ENCODE data around the gene PCNX3. TPM values are rescaled to one million over a fixed set of nuclear protein-coding genes. Genes with fewer than 3 reads are reported as not detected.

The PCNX3 gene
- total and polyA plus RNA-seq, 2 of the 13 experiments (the other 11 are each of a cell fraction or from before 2014, with no cell fraction given): 16.2 to 23.0 TPM

DNA sequence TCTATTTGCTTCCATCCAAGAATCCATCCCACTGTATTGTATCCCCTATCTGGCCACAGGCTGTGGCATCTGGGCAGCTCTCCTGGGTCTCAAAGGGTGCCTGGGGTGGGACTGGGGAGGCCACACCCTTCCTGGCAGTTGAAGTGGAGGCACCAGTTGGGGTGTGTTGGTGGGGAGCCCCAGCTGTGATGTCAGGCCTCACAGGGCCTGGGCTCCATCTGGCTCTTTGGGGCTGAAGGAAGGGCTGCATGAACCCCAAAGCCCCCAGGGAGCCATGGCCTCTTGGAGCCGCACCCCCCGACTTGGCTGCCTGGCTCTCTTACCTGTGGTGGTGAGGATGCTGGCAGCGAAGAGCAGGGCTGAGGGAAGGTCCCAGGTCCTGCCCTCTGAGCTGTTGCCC lies 20.4 kb upstream of the PCNX3 start:
- DNase-seq (ENCODE audit: low spot score): no peak
- no peak overlapping the region for H3K4me2 ChIP-seq (ENCODE audit: low read depth, low read length)
- H2AFZ ChIP-seq (ENCODE audit: low read length): no peak overlapping the region
- H3K9ac ChIP-seq (ENCODE audit: insufficient read depth, low read depth, low read length): no peak overlapping the region
- H3K36me3 ChIP-seq (replicated peaks in 1 of 2; ENCODE audit: control insufficient read depth in 1 of 2, insufficient read depth in 2 of 2, low read length in 2 of 2): peaks cover 14 to 18% of the 10 kb centered on the region in 2 experiments; a peak in 4 of 5 replicates
- H3K4me3 ChIP-seq (replicated peaks in 1 of 3; ENCODE audit: insufficient read depth in 1 of 3, low read depth in 2 of 3, low read length in 3 of 3): no peak overlapping the region
- in situ Hi-C loops (cut with HindIII; ENCODE audit: extremely low pct_ligation_motif_present, low pct_unique_long_range_greater_than_20kb) (no loop called here), intact Hi-C loops (cut with micrococcal nuclease; ENCODE audit: unreplicated experiment) (no loop called here)
- 94% methylated on average over 3 of the region's 3 CpGs for WGBS (ENCODE audit: low lambda C conversion rate)
- H3K79me2 ChIP-seq (ENCODE audit: insufficient read depth, low read length): no peaks in the 10 kb centered on the region
- no peak for TF ChIP-seq PLRG1 (conservative IDR thresholded peaks at IDR 0.05)
- TF ChIP-seq KDM2A (CRISPR knock-in tag; IDR thresholded peaks at IDR 0.05; ENCODE audit: borderline replicate concordance, low read depth): peak; percentile 9; the same call in 1 of the 2 replicates
- BruUV-seq (replicated peaks): no TSS peak
- CTCF ChIA-PET (ENCODE audit: low intra/inter-chr PET ratio, low total read pairs): no interaction called here
- no peak for FAIRE-seq
- 0 out of 2 replicates have a peak, but pooled peaks cover 3% of the 10 kb centered on the region for H4K20me1 ChIP-seq (ENCODE audit: insufficient read depth, low read length)
- H3K9me3 ChIP-seq (ENCODE audit: low read length): no peaks in the 10 kb centered on the region
- H3K27me3 ChIP-seq (ENCODE audit: control insufficient read depth in 1 of 2, insufficient read depth in 2 of 2, low read length in 2 of 2): no peaks in the 10 kb centered on the region
- POLR2A ChIA-PET: interaction anchor here (1.3 to 1.7 kb wide), 4 partner anchors 9 to 17 kb away, joined by 4 to 7 read pairs (median 4); no protein-coding TSS in a partner anchor
- H3K27ac ChIP-seq (ENCODE audit: extremely low read length, insufficient read depth, low read length): no peak overlapping the region
- H3K4me1 ChIP-seq (ENCODE audit: insufficient read depth, low read length): no peaks in the 10 kb centered on the region
- ATAC-seq: peak; percentile 8

DNA sequence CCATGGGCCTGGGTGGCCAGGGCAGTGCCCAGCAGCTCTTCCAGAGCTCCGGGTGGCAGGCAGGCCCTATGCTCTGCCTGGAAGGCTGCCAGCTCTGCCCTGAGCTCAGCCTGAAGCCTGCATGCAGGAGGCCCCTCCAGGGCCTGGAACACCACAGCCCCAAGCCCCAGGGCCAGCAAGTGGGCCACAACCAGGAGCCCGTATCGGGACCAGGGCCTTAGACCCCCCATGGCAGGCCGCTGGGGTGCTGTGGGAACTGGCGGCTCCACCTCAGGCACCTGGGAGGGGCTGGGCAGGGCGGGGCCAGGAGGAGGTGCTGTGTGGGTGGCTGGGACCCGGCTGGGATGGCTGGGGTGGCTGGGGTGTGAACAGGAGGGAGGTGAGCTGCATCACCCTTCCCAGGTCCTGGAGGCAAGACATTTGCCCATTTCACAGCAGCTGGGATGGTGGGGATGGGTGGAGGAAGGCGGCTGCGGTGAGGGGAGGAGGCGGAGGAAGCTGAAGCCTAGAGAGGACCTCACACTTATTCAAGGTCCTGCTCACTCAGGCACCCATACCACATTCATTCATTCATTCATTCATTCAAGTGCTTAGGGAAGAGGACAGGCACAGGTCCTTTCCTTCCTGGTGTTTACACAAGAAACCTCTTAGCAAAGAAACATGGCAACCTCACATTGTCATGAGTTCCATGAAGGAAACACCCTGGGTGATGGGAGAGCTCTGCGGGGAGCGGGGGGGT lies 19.9 kb upstream of the PCNX3 start, which contains the start of gene KCNK7:
KCNK7 (minus strand) TSS at position 258 of the 739 bp plus-strand sequence; CDS start at position 230, 28 bp downstream.
- no peaks in the 10 kb centered on the region for H3K4me1 ChIP-seq (ENCODE audit: insufficient read depth, low read length)
- POLR2A ChIA-PET: interaction anchor here (0.8 to 1.7 kb wide), 5 partner anchors 8 to 15 kb away, joined by 3 to 7 read pairs (median 4); no protein-coding TSS in a partner anchor
- H3K27ac ChIP-seq (ENCODE audit: extremely low read length, insufficient read depth, low read length): no peak within 1 kb of the TSS
- H3K4me2 ChIP-seq (ENCODE audit: low read depth, low read length): no peak within 1 kb of the TSS
- ATAC-seq: peak; percentile 12
- no peak for DNase-seq (ENCODE audit: low spot score)
- H3K4me3 ChIP-seq (replicated peaks in 1 of 3; ENCODE audit: insufficient read depth in 1 of 3, low read depth in 2 of 3, low read length in 3 of 3): no peak within 1 kb of the TSS
- H3K9ac ChIP-seq (ENCODE audit: insufficient read depth, low read depth, low read length): no peak within 1 kb of the TSS
- BruUV-seq (replicated peaks): no TSS peak
- H3K9me3 ChIP-seq (ENCODE audit: low read length): no peaks in the 10 kb centered on the region
- peaks cover 14 to 18% of the 10 kb centered on the region in 2 experiments; a peak in 4 of 5 replicates for H3K36me3 ChIP-seq (replicated peaks in 1 of 2; ENCODE audit: control insufficient read depth in 1 of 2, insufficient read depth in 2 of 2, low read length in 2 of 2)
- CTCF ChIA-PET (ENCODE audit: low intra/inter-chr PET ratio, low total read pairs): no interaction called here
- intact Hi-C loops (cut with micrococcal nuclease; ENCODE audit: unreplicated experiment) (no loop called here), in situ Hi-C loops (cut with HindIII; ENCODE audit: extremely low pct_ligation_motif_present, low pct_unique_long_range_greater_than_20kb) (no loop called here)
- FAIRE-seq: no peak
- WGBS (ENCODE audit: low lambda C conversion rate): 63% methylated on average over 11 of the region's 12 CpGs
- no peaks in the 10 kb centered on the region for H3K79me2 ChIP-seq (ENCODE audit: insufficient read depth, low read length)
- 0 out of 2 replicates have a peak, but pooled peaks cover 3% of the 10 kb centered on the region for H4K20me1 ChIP-seq (ENCODE audit: insufficient read depth, low read length)
- no peak within 1 kb of the TSS for H2AFZ ChIP-seq (ENCODE audit: low read length)
- H3K27me3 ChIP-seq (ENCODE audit: control insufficient read depth in 1 of 2, insufficient read depth in 2 of 2, low read length in 2 of 2): no peaks in the 10 kb centered on the region
- TF ChIP-seq IKZF1 (IDR thresholded peaks at IDR 0.05) (no peak), ZSCAN9 (CRISPR knock-in tag; IDR thresholded peaks at IDR 0.05; ENCODE audit: borderline replicate concordance) (no peak), TBX3 (IDR thresholded peaks at IDR 0.05; ENCODE audit: borderline replicate concordance) (no peak), AHR (CRISPR knock-in tag; IDR thresholded peaks at IDR 0.05) (no peak), ZNF34 (CRISPR knock-in tag; IDR thresholded peaks at IDR 0.05; ENCODE audit: borderline replicate concordance) (no peak), RBFOX2 (IDR thresholded peaks at IDR 0.05; ENCODE audit: low read depth, low read length) (peak; percentile 51; the same call in 1 of the 2 replicates), ZNF205 (CRISPR knock-in tag; IDR thresholded peaks at IDR 0.05) (no peak), ZNF672 (CRISPR knock-in tag; IDR thresholded peaks at IDR 0.05) (no peak), POLR2G (IDR thresholded peaks at IDR 0.05; ENCODE audit: low read depth, low read length) (0 out of 2 replicates have a peak, but pooled peaks have one; percentile 24), AGO2 (optimal IDR thresholded peaks at IDR 0.05; ENCODE audit: low read depth, low read length) (peak; percentile 80), ZFP36 (IDR thresholded peaks at IDR 0.05; ENCODE audit: borderline replicate concordance, low read depth, low read length, partially characterized antibody) (no peak), ATM (IDR thresholded peaks at IDR 0.05; ENCODE audit: borderline replicate concordance) (no peak), ZNF24 (IDR thresholded peaks at IDR 0.05) (peak; percentile 83)
- TF ChIP-seq, protein P1, sequence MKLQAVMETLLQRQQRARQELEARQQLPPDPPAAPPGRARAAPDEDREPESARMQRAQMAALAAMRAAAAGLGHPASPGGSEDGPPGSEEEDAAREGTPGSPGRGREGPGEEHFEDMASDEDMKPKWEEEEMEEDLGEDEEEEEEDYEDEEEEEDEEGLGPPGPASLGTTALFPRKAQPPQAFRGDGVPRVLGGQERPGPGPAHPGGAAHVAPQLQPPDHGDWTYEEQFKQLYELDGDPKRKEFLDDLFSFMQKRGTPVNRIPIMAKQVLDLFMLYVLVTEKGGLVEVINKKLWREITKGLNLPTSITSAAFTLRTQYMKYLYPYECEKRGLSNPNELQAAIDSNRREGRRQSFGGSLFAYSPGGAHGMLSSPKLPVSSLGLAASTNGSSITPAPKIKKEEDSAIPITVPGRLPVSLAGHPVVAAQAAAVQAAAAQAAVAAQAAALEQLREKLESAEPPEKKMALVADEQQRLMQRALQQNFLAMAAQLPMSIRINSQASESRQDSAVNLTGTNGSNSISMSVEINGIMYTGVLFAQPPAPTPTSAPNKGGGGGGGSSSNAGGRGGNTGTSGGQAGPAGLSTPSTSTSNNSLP (IDR thresholded peaks at IDR 0.05; ENCODE audit: low read depth, low read length): no peak
- TF ChIP-seq, protein P2, sequence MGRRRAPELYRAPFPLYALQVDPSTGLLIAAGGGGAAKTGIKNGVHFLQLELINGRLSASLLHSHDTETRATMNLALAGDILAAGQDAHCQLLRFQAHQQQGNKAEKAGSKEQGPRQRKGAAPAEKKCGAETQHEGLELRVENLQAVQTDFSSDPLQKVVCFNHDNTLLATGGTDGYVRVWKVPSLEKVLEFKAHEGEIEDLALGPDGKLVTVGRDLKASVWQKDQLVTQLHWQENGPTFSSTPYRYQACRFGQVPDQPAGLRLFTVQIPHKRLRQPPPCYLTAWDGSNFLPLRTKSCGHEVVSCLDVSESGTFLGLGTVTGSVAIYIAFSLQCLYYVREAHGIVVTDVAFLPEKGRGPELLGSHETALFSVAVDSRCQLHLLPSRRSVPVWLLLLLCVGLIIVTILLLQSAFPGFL (CRISPR knock-in tag; IDR thresholded peaks at IDR 0.05): no peak
